GM19372 (cell line): ENCODE measurements around the gene UNC119B.

Source experiments
- ATAC-seq: cut with Tn5 transposase; IDR thresholded peaks from one replicate; pipeline ENCODE4 v1.9.1; 2021; ENCODE audit warnings: mild to moderate bottlenecking, low read depth, moderate library complexity; ENCODE audit not compliant: unreplicated experiment

Gene UNC119B

DNA sequence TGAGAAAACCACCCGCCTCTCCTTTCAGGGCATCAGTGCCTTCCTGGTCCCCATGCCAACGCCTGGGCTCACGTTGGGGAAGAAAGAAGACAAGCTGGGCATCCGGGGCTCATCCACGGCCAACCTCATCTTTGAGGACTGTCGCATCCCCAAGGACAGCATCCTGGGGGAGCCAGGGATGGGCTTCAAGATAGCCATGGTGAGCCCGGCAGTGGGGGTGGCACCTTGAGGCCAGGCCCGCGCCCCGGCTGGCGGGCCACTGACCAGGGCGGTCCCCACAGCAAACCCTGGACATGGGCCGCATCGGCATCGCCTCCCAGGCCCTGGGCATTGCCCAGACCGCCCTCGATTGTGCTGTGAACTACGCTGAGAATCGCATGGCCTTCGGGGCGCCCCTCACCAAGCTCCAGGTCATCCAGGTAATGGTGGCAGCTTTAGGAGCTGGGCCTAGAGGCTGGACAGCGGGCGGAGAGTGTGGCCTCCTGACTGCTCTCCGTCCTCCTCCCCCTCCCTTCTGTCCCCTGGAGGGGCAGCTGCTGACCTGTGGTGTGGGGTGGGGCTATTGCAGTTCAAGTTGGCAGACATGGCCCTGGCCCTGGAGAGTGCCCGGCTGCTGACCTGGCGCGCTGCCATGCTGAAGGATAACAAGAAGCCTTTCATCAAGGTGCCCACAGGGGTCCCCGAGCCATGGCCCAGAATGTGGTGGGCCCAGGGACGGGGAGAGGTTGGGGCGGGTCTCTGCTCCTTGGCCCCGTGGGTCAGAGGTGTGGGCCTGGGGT, 28.2 kb downstream of the UNC119B start:
- no peak for ATAC-seq

DNA sequence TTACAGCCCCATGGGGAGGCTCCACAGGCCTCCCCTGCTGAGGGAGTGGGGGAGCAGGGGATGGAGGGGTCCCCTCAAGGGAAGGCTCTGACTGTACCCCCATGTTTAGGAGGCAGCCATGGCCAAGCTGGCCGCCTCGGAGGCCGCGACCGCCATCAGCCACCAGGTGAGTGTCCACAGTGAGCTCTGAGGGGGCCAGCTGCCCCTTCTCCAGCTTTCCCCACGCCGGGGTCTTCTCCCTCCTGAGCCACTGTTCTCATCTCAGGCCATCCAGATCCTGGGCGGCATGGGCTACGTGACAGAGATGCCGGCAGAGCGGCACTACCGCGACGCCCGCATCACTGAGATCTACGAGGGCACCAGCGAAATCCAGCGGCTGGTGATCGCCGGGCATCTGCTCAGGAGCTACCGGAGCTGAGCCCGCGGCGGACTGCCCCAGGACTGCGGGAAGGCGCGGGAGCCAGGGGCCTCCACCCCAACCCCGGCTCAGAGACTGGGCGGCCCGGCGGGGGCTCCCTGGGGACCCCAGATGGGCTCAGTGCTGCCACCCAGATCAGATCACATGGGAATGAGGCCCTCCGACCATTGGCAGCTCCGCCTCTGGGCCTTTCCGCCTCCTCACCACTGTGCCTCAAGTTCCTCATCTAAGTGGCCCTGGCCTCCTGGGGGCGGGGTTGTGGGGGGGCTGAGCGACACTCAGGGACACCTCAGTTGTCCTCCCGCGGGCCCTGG, 28.9 kb downstream of the UNC119B start:
- no peak for ATAC-seq

DNA sequence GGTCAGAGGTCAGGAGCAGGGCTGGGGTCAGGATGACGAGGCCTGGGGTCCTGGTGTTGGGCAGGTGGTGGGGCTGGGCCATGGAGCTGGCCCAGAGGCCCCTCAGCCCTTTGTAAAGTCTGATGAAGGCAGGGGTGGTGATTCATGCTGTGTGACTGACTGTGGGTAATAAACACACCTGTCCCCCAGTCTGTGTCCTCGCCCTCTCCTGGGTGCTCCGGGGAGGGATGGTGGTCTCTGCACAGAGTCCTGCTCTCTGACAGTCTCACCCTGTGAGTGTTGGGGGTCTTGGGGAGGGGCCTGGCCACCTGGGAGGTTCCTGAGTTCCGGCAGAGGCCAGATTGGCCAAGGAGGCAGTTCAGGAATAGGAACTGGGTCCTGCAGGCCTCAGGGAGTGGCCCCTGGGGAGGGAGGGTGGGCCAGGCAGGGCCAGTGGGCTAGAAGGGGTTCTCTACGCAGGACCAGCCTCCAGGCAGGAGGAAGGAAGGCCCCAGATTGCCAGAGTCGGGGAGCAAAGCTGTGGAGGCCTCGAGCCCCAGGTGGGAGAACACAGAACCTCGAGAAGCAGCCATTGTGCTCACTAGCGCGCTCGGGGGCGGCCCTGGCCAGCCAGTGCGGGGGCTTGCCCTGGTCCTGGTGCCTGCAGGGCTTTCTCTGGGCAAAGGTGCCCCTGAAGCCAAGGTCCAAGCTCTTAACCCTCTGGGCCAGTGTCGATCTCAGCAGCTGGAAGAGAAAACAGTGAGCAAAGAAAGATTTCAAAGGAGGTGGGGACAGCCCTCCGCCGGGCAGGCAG, 29.8 kb downstream of the UNC119B start:
- ATAC-seq, result no peak

DNA sequence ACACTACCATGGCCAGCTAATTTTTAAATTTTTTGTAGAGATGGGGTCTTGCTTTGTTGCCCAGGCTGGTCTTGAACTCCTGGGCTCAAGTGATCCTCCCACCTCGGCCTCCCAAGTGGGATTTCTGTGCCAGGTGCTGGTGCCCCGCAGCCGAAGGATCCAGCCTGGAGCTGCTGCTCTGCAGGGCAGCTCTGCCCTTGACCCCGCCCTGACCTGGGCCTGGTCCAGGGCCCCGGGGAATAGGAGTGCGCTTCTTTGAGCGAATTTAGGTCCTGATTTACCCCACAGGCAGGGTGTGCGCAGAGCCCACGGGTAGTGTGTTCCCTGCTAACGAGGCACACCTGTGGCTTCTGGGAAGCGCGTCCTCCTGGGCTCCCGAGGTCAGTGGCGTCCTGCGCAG, 30.6 kb downstream of the UNC119B start:
- no peak for ATAC-seq

DNA sequence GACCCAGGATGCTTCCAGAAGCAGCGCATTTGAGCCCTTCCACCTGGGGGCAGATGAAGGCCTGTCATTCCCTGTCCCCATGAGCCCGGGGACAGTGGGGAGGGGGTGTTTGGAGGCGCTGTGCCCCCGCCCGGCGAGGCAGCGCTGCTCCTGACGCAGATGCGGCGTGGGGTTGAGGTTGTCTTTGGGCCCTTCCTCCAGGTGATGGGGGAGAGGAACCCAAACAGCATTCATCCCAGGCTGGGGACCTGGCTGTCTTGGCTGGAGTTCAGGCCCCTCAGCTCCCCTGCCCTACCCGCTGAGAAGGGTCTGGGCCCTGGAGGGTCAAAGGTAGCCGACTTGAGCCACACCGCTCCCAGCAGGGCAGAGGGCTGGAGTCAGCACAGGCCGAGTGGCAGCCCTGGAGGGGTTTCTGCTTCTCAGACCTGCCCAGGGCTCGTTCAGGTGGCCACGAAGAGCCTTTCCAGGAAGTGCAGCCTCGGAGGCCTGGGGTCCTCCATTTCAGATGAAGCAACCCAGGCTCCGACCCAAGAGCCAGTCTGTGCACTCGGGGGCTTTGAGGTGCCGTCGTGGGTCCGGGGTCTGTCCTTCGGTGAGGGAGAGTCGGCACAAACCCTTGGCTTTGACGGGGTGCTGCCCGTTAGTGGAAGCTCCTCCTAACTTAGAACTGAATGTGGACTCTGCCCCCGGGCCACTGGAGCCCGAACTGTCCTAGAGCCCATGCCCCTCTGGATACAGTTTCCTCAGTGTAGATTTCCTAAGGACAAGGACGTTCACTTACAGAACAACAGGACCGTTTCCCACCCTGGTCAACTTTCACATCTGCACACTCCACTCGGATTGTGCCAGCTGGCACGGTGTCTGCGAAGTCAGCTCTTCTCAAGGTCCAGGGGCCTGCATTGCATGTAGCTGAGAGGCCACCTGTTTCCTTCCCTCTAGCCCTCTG, 31.5 kb downstream of the UNC119B start:
- ATAC-seq, result no peak

DNA sequence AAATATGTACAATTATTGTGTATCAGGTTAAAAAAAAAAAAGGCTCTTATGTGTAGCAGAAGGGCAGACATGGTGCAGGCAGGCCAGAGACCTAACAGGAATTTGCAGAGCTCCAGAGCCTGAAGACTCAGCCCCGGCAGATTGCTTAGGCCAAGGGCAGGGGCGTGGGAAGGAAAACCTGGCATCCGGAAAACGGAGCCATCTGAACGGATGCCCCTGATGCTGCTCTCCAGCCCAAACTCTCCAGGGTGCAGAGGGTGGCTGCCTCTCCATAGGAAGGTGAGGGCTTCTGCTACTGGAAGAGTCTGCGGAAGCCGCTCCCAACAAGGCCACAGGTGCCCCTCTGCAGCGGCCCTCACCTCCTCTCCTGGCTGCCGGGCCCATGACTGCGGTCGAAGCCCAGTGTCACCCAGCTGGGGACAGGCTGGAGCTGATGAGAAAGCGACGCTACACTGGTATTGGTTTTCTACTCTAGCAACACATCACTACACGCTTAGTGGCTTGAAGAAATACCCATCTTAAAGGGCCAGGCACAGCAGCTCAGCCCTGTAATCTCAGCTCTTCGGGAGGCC, 34.8 kb downstream of the UNC119B start:
- no peak for ATAC-seq

DNA sequence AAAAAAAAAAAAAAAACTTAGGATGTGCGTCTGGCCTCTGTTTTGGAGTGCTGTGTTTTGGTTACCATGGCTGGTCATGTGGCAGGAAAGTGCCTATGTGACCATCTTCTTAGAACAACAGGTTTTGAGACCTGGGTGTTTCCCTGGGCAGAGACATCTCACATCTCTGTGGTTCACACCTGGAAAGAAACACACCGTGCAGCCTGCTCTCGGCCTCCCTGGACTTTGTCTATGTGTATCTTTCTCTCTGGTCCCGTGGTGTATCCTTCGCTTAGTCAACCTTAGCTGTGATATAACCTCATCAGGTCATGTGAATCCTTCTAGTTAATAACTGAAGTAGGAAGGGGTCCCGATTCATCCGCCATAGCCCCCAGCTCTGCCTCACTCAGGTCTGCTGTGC, 38.0 kb downstream of the UNC119B start:
- no peak for ATAC-seq

DNA sequence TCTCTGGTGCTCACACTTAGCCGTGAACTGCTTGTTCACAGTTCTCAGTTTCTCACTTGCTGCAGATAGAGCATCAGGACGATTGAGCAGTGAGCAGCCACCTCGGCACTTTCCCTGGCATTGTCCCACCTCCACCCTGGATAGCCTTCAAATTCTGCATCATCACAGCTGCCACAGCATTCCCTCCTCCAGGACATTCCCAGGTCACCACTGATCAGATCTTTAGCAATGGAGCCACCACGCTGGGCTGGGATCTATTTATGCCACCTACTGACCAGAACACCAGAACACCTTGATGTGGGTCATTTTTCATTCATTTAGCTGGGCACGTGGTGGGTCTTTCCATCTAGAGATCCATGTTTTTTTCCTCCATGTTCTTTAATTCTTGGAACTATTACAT, 39.0 kb downstream of the UNC119B start:
- ATAC-seq, result no peak

DNA sequence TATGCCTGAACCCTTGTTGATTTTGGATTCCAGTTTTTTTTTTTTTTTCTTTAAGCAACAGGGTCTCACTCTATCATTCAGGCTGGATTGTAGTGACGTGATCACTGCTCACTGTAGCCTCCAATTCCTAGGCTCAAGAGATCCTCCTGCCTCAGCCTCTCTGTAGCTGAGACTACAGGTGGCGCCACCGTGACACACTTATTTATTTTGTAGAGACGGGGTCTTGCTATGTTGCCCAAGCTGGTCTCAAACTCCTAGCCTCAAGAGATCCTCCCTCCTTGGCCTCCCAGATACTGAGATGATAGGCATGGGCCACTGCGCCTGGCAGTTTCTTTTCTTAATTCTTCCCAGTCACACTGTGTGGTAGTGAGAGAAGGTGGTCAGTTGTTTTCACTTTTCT, 40.5 kb downstream of the UNC119B start:
- no peak for ATAC-seq

DNA sequence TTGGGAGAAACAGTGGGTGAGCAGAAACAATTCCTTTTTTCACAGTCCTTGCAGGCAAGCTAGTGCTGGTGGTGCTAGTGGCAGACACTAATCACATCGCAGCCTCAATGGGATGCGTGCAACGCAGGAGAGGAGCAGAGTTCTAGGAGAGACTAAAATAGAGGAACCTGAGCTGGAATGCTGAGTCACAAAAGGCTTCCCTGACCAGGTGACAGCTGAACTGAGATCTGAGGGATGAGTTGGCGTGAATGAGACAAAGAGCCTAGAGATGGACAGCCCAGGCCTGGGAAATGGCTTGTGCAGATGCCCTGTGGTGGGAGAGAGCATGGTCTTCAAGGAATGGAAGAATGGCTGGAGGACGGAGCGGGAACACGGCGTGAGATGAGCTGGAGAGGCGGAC, 41.1 kb downstream of the UNC119B start:
- ATAC-seq, result no peak

DNA sequence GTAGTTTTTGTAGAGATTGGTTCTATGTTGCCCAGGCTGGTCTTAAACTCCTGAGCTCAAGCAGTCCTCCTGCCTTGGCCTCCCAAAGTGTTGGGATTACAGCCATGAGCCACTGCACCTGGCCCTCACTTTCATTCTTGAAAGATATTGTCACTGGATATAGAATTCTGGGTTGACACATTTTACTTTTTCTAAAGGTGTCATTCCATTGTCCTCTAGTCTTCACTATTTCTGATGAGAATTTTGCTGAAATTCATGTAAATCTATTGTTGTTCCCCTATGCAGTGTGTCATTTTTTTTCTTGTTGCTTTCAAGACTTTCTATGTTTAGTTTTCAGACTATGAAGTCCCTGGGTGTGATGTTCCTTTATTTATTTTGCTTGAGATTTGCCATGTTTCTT, 44.5 kb downstream of the UNC119B start:
- no peak for ATAC-seq

DNA sequence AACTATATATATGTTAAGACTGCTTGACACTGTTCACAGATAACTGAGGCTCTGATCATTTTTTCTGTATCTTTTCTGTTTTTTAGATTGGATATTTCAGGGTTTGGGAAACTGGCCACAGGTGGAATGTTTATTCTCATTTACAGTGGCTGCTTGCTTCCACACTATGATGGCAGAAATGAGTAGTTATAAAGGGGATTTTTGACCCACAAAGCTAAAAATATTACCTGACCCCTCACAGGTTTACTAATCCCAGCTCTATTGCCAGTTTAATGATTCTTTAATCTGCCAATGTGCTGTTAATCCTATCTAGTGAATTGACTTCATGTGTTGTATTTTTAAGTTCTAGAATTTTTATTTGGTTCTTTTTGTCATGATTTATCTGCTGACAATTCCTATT, 45.0 kb downstream of the UNC119B start:
- no peak for ATAC-seq

DNA sequence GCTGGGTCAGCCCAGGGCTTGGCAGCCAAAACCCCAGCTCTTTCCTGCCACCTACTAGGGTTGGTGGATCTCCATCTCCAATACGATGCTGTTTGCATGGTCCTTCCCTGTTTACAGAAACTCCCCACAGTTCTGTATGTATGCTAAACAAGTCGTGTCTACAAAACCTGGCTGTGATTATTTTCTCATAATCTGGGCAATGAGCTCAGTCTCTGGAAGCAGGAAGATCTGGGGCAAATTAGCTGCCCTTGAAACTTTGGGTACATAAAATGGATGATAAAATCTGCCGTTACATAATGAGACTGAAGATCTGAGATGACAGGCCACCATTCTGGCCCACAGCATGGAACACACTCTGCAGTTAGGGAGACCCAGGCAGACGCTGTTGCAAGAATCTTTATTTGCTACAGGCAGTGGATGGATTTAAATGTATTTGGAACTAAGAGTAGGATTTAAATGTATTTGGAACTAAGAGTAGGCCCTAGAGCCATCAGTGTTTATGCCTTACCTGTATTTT, 47.0 kb downstream of the UNC119B start:
- ATAC-seq, result no peak

DNA sequence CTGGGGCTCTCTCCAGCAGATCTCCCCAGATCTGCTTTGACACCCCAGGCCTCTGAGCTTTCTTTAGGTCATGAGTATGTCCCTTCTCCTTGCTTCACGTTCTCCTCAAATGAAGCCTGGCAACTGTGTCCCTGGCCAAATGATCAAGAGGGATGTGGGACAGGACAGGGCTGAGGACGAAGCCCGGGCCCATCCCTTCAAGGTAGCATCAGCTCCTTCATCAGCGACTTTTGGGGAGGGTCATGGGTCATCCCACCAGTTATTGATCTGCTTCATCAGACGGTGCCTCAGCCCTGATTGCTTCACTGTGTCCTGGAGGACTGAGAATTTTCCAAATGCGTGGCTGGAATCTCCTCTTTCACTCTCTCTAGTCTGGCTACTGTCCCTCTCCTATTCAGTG, 47.7 kb downstream of the UNC119B start:
- ATAC-seq, result no peak

DNA sequence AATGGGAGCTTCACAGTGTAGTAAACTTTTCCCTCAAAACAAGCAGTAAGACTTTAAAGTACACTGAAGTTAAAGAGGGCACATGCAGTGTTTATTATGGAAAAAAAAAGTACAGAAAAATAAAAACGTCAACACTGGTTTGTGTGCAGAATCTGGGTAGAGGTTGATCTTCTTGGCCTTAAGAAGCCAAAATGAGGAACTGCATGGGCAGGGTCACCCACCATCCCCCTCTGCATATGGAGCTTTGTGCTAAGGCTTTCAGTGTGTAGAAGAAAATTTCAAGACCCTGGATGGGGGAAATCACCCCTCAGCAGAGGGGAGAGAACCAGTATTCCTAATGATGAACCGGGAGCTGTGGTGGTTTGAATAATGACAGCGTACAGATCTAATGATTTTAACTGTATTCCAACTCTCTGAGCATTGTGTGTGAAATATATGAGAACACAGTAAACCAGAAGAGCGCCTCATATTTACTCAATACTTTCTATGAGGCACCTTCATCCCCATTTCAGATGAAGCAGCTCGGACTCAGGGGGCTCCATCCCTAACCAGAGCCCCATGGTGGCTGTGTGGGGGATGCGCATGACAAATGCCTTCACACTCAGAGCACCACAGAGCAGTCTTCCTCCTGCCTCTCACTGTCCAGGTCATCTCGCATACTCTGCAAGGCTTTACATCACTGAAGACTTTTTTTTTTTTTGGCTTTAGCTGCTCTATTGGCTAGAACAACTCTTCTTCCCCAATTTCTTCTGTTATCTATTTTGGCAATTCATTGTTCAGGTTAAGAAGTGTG, 48.7 kb downstream of the UNC119B start:
- no peak for ATAC-seq

DNA sequence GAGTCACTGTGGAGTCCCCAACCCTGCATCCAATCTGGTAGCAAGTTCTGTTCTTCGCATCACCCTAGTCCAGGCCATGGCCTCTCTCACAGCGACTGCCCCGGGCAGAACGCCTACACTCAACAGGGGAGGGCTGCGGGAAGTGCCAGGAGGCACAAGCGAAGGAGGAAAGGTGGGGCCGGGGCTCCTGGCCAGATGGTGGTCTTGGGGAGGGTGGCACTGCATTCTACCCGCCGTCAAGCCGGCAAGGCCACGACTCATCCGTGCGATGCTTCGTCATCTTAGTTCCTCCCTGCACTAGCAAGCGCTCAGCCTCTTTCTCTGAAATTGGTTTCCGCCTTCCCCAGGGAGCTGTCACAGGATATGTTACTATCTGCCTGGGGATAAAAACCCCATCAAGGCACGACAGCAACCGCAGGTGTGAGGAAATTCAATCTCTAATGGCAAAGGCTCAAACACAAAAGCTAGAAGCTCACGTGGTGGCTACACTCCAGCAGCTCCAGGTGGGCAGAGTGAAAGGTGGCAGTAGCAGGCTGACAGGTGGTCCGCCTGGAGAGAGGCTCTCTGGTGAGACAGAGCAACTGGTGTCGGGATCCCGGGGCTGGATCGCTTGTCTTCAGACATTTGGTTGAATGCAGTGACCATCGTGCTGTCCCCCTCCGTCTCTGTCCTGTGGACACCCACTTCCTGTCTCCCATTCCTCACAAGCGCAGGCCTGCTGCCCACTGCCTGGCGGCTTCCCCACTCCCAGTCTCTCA, 49.5 kb downstream of the UNC119B start:
- no peak for ATAC-seq

DNA sequence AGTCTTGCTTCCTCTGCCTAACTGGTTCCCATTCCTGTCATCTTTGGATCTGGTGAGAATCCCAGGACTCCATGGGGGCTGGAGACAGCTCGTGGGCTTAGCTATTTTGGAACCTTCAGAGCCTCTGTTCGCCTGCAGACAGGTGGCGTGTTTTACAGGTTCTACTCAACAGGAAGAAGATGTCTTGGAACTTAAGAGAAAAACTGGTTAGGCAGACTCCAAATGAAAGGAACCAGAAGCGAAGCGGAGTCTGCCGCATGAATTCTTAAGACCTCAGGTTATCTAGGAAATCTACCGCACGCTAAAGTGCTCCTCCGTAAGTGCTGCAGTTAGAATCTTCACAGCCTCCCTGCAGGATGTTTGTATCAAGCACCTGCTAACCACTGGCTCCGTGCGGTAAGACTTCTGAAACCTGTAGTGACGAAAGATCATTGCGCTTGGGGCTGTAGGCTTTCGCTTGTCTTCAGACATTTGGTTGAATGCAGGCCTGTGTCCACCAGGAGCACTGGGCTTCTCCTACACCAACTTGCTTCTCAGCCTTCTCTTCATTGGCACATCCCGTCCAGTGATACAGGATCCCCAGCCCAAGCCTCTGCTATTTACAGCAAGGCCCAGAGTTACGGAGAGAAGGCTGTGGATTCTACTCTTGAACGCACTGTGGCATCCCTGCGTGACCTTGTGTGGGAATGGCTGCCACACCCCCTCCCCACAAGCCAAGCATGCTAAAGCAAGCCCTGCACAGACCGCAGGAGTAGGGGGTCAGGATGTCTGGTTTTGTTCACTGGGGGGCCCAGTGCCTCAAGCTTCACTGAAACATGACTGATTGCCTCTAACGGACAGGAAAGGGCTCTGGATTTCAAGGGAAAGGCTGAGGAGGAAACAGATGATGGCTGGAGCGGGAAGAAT, 50.3 kb downstream of the UNC119B start:
- no peak for ATAC-seq
